ENCODE results near the gene NACA2. TPM values are rescaled to one million over a fixed set of nuclear protein-coding genes. Genes with fewer than 3 reads are reported as not detected.
"Not testable (repeated sequence)": the region's sequence is repeated elsewhere in the genome, so short reads cannot be mapped to it uniquely, and the experiment has no call there.

The NACA2 gene
- polyA plus RNA-seq, 1 donor (not counting 4 experiments of a cell fraction or from before 2014, with no cell fraction given): 0.79 TPM

- dilution Hi-C loops (cut with MboI; ENCODE audit: extremely low pct_ligation_motif_present, low sequenced_read_pairs): no loop called here
- H3K27me3 ChIP-seq (ENCODE audit: control insufficient read depth, extremely low read depth, insufficient read depth, low read length): peaks cover 4% of the 10 kb centered on the region
- no peaks in the 10 kb centered on the region for H4K20me1 ChIP-seq (ENCODE audit: control insufficient read depth, extremely low read depth, insufficient read depth, low read length)
- no peak overlapping the region for H3K27ac ChIP-seq (ENCODE audit: control insufficient read depth, insufficient read depth, low read length)
- H3K36me3 ChIP-seq (ENCODE audit: control insufficient read depth in 2 of 2, extremely low read depth in 1 of 2, insufficient read depth in 2 of 2, low read length in 2 of 2): no peaks in the 10 kb centered on the region
- no peaks in the 10 kb centered on the region for H3K9me1 ChIP-seq (ENCODE audit: control insufficient read depth, extremely low read depth, insufficient read depth, low read length)
- no peak overlapping the region for H2AFZ ChIP-seq (ENCODE audit: control insufficient read depth, low read length)
- H3K4me3 ChIP-seq (ENCODE audit: control insufficient read depth in 2 of 3, extremely low read depth in 1 of 3, insufficient read depth in 2 of 3, low read depth in 1 of 3, low read length in 3 of 3): no peak overlapping the region
- TF ChIP-seq CTCF (optimal IDR thresholded peaks at IDR 0.05 in 1 of 3, IDR thresholded peaks at IDR 0.05 in 1 of 3, conservative IDR thresholded peaks at IDR 0.05 in 1 of 3; ENCODE audit: extremely low read depth in 1 of 3, insufficient read depth in 2 of 3, low read length in 3 of 3) (no peak), EZH2 (IDR thresholded peaks at IDR 0.05; ENCODE audit: low read length) (no peak)
- DNase-seq (ENCODE audit: low read depth, low spot score) (no peak), FAIRE-seq (no peak)
- no peak overlapping the region for H3K9ac ChIP-seq (ENCODE audit: control insufficient read depth, extremely low read depth, insufficient read depth, low read length)
- no peak overlapping the region for H3K4me2 ChIP-seq (ENCODE audit: control insufficient read depth, extremely low read depth, insufficient read depth, low read depth, low read length)
- H3K79me2 ChIP-seq (ENCODE audit: control insufficient read depth, insufficient read depth, low read length): no peaks in the 10 kb centered on the region
- no peaks in the 10 kb centered on the region for H3K4me1 ChIP-seq (ENCODE audit: control insufficient read depth, extremely low read depth, insufficient read depth, low read length)
- no peaks in the 10 kb centered on the region for H3K9me3 ChIP-seq (ENCODE audit: control insufficient read depth, low read depth, low read length)
Observed at GRCh38 chr17:61554209-61554608, 36.8 kb downstream of the NACA2 start.

GRCh38 chr17:61552560-61552959, 38.5 kb downstream of the NACA2 start:
- H3K4me2 ChIP-seq (ENCODE audit: control insufficient read depth, extremely low read depth, insufficient read depth, low read depth, low read length); H2AFZ ChIP-seq (ENCODE audit: control insufficient read depth, low read length); H3K27me3 ChIP-seq (ENCODE audit: control insufficient read depth, extremely low read depth, insufficient read depth, low read length); H3K36me3 ChIP-seq (ENCODE audit: control insufficient read depth in 2 of 2, extremely low read depth in 1 of 2, insufficient read depth in 2 of 2, low read length in 2 of 2); H3K27ac ChIP-seq (ENCODE audit: control insufficient read depth, insufficient read depth, low read length); H3K9me1 ChIP-seq (ENCODE audit: control insufficient read depth, extremely low read depth, insufficient read depth, low read length); H3K4me3 ChIP-seq (ENCODE audit: control insufficient read depth in 2 of 3, extremely low read depth in 1 of 3, insufficient read depth in 2 of 3, low read depth in 1 of 3, low read length in 3 of 3); dilution Hi-C loops (cut with MboI; ENCODE audit: extremely low pct_ligation_motif_present, low sequenced_read_pairs); H3K79me2 ChIP-seq (ENCODE audit: control insufficient read depth, insufficient read depth, low read length); H4K20me1 ChIP-seq (ENCODE audit: control insufficient read depth, extremely low read depth, insufficient read depth, low read length); H3K9ac ChIP-seq (ENCODE audit: control insufficient read depth, extremely low read depth, insufficient read depth, low read length); H3K9me3 ChIP-seq (ENCODE audit: control insufficient read depth, low read depth, low read length); FAIRE-seq; H3K4me1 ChIP-seq (ENCODE audit: control insufficient read depth, extremely low read depth, insufficient read depth, low read length); DNase-seq (ENCODE audit: low read depth, low spot score): not testable (repeated sequence)

GRCh38 chr17:61551255-61551742, 39.7 kb downstream of the NACA2 start:
- Histone ChIP-seq H3K27me3 (ENCODE audit: control insufficient read depth, extremely low read depth, insufficient read depth, low read length) (peaks cover 4% of the 10 kb centered on the region), H3K4me1 (ENCODE audit: control insufficient read depth, extremely low read depth, insufficient read depth, low read length) (no peaks in the 10 kb centered on the region), H3K4me3 (ENCODE audit: control insufficient read depth in 2 of 3, extremely low read depth in 1 of 3, insufficient read depth in 2 of 3, low read depth in 1 of 3, low read length in 3 of 3) (no peak overlapping the region), H3K79me2 (ENCODE audit: control insufficient read depth, insufficient read depth, low read length) (no peaks in the 10 kb centered on the region), H3K36me3 (ENCODE audit: control insufficient read depth in 2 of 2, extremely low read depth in 1 of 2, insufficient read depth in 2 of 2, low read length in 2 of 2) (no peaks in the 10 kb centered on the region), H2AFZ (ENCODE audit: control insufficient read depth, low read length) (no peak overlapping the region), H3K9me3 (ENCODE audit: control insufficient read depth, low read depth, low read length) (no peaks in the 10 kb centered on the region), H3K9ac (ENCODE audit: control insufficient read depth, extremely low read depth, insufficient read depth, low read length) (no peak overlapping the region), H3K27ac (ENCODE audit: control insufficient read depth, insufficient read depth, low read length) (no peak overlapping the region), H3K4me2 (ENCODE audit: control insufficient read depth, extremely low read depth, insufficient read depth, low read depth, low read length) (no peak overlapping the region), H3K9me1 (ENCODE audit: control insufficient read depth, extremely low read depth, insufficient read depth, low read length) (no peaks in the 10 kb centered on the region), H4K20me1 (ENCODE audit: control insufficient read depth, extremely low read depth, insufficient read depth, low read length) (no peaks in the 10 kb centered on the region)
- dilution Hi-C loops (cut with MboI; ENCODE audit: extremely low pct_ligation_motif_present, low sequenced_read_pairs): no loop called here
- FAIRE-seq: peak; percentile 70
- DNase-seq (ENCODE audit: low read depth, low spot score): no peak
- TF ChIP-seq CTCF (optimal IDR thresholded peaks at IDR 0.05 in 1 of 3, IDR thresholded peaks at IDR 0.05 in 1 of 3, conservative IDR thresholded peaks at IDR 0.05 in 1 of 3; ENCODE audit: extremely low read depth in 1 of 3, insufficient read depth in 2 of 3, low read length in 3 of 3) (peak in 2 of 3 experiments; percentile 55 to 57), EZH2 (IDR thresholded peaks at IDR 0.05; ENCODE audit: low read length) (no peak)

Data from keratinocyte (primary cell).